WTC11 (cell line): ENCODE measurements around the gene FLCN. TPM values are rescaled to one million over a fixed set of nuclear protein-coding genes. Genes with fewer than 3 reads are reported as not detected.

Experiments used
- ATAC-seq: fragments of 200-7000 bp; cut with Tn5 transposase; 2 replicates; pipeline ENCODE4 v1.10.0; 2021; ENCODE audit warnings: mild to moderate bottlenecking, moderate library complexity
- CTCF ChIA-PET: fragments of 300-600 bp; sonication (Branson Sonifier 250); formaldehyde crosslinking; loops from one replicate; lab custom pipeline; 2021; ENCODE audit warnings: antibody characterized with exemption; lab: Charles Lee
- POLR2A ChIA-PET: fragments of 350-600 bp; sonication (Branson Sonifier 250); formaldehyde crosslinking; loops from one replicate; lab custom pipeline; 2021; ENCODE audit warnings: antibody characterized with exemption; lab: Charles Lee
- DNase-seq: peaks from one replicate; pipeline ENCODE4 v3.0.0; 2021; ENCODE audit warnings: low spot score
- H3K27ac Mint-ChIP-seq: 2 replicates; pipeline ENCODE4 v1.8.0; 2021; ENCODE audit warnings: mixed read lengths
- H3K27me3 Mint-ChIP-seq: 2 replicates; pipeline ENCODE4 v1.8.0; 2021; ENCODE audit warnings: low read depth, mild to moderate bottlenecking, moderate library complexity, mixed read lengths
- H3K36me3 Mint-ChIP-seq: 2 replicates; pipeline ENCODE4 v1.8.0; 2021; ENCODE audit warnings: mixed read lengths
- H3K4me1 Mint-ChIP-seq: 2 replicates; pipeline ENCODE4 v1.8.0; 2022; ENCODE audit warnings: mixed read lengths
- H3K4me3 Mint-ChIP-seq: 2 replicates; pipeline ENCODE4 v1.8.0; 2021; ENCODE audit warnings: mild to moderate bottlenecking, moderate library complexity, mixed read lengths
- H3K9me3 Mint-ChIP-seq: 2 replicates; pipeline ENCODE4 v1.8.0; 2021; ENCODE audit warnings: mixed read lengths
- ATF2 ChIP-seq: sonication (generic); formaldehyde crosslinking; IDR thresholded peaks from 2 replicates; pipeline ENCODE4 v1.8.1; 2022; ENCODE audit warnings: low read depth, missing genetic modification reagents, borderline replicate concordance
- FOXJ3 ChIP-seq: sonication (generic); formaldehyde crosslinking; IDR thresholded peaks from 2 replicates; pipeline ENCODE4 v1.9.0; 2021; ENCODE audit warnings: missing genetic modification reagents, mild to moderate bottlenecking, borderline replicate concordance
- FOXK1 ChIP-seq: sonication (generic); formaldehyde crosslinking; IDR thresholded peaks from 2 replicates; pipeline ENCODE4 v1.8.0; 2022; ENCODE audit warnings: mild to moderate bottlenecking, moderate library complexity, missing genetic modification reagents
- FOXP1 ChIP-seq: sonication (generic); formaldehyde crosslinking; IDR thresholded peaks from 2 replicates; pipeline ENCODE4 v1.8.0; 2022; ENCODE audit warnings: missing genetic modification reagents, mild to moderate bottlenecking, moderate library complexity, borderline replicate concordance
- GABPB1 ChIP-seq: sonication (generic); formaldehyde crosslinking; IDR thresholded peaks from 2 replicates; pipeline ENCODE4 v1.8.1; 2023; ENCODE audit warnings: mild to moderate bottlenecking, missing genetic modification reagents
- NFE2L1 ChIP-seq: sonication (generic); formaldehyde crosslinking; IDR thresholded peaks from 2 replicates; pipeline ENCODE4 v1.8.1; 2023; ENCODE audit warnings: missing genetic modification reagents
- NR1H2 ChIP-seq: sonication (generic); formaldehyde crosslinking; IDR thresholded peaks from 2 replicates; pipeline ENCODE4 v1.9.0; 2021; ENCODE audit warnings: mild to moderate bottlenecking, moderate library complexity, missing genetic modification reagents
- NR2C2 ChIP-seq: sonication (generic); formaldehyde crosslinking; IDR thresholded peaks from 2 replicates; pipeline ENCODE4 v1.8.0; 2022; ENCODE audit warnings: mild to moderate bottlenecking, missing genetic modification reagents
- OVOL2 ChIP-seq: fragments of 250-450 bp; sonication (Bioruptor Pico); IDR thresholded peaks from 2 replicates; pipeline ENCODE4 v1.9.0; 2021; ENCODE audit warnings: mild to moderate bottlenecking, borderline replicate concordance
- TEAD4 ChIP-seq: sonication (generic); formaldehyde crosslinking; IDR thresholded peaks from 2 replicates; pipeline ENCODE4 v1.8.0; 2022; ENCODE audit warnings: mild to moderate bottlenecking, missing genetic modification reagents
- TP53 ChIP-seq: sonication (generic); formaldehyde crosslinking; IDR thresholded peaks from 2 replicates; pipeline ENCODE4 v1.8.1; 2023; ENCODE audit warnings: mild to moderate bottlenecking, missing genetic modification reagents
- USF2 ChIP-seq: sonication (generic); formaldehyde crosslinking; IDR thresholded peaks from 2 replicates; pipeline ENCODE4 v1.8.1; 2023; ENCODE audit warnings: mild to moderate bottlenecking, missing genetic modification reagents, moderate library complexity
- ZNF219 ChIP-seq: sonication (generic); formaldehyde crosslinking; IDR thresholded peaks from 2 replicates; pipeline ENCODE4 v1.8.0; 2023; ENCODE audit warnings: missing genetic modification reagents, mild to moderate bottlenecking, borderline replicate concordance
- ZNF232 ChIP-seq: sonication (generic); formaldehyde crosslinking; IDR thresholded peaks from 2 replicates; pipeline ENCODE4 v1.8.0; 2022; ENCODE audit warnings: mild to moderate bottlenecking, missing genetic modification reagents
- ZNF317 ChIP-seq: sonication (generic); formaldehyde crosslinking; IDR thresholded peaks from 2 replicates; pipeline ENCODE4 v1.8.1; 2023; ENCODE audit warnings: low read depth, mild to moderate bottlenecking, moderate library complexity, missing genetic modification reagents, borderline replicate concordance
- ZNF396 ChIP-seq: fragments of 250-450 bp; sonication (Bioruptor Pico); IDR thresholded peaks from 2 replicates; pipeline ENCODE4 v1.8.0; 2021; ENCODE audit warnings: mild to moderate bottlenecking, moderate library complexity, borderline replicate concordance
- ZNF423 ChIP-seq: fragments of 250-450 bp; sonication (Bioruptor Pico); IDR thresholded peaks from 2 replicates; pipeline ENCODE4 v2.1.2; 2022; ENCODE audit warnings: mild to moderate bottlenecking, moderate library complexity
- ZNF512 ChIP-seq: sonication (generic); formaldehyde crosslinking; IDR thresholded peaks from 2 replicates; pipeline ENCODE4 v1.8.1; 2022; ENCODE audit warnings: missing genetic modification reagents, borderline replicate concordance
- total RNA-seq: library from RNA; stranded (reverse); gene quantifications from 3 replicates; pipeline ENCODE4 v1.2.3, GENCODE V29; 2021
- TF ChIP-seq, protein P1 (sequence below): sonication (generic); formaldehyde crosslinking; IDR thresholded peaks from 2 replicates; pipeline ENCODE4 v1.8.1; 2022; ENCODE audit warnings: low read depth, mild to moderate bottlenecking, moderate library complexity, missing genetic modification reagents, borderline replicate concordance
- TF ChIP-seq, protein P2 (sequence below): fragments of 250-450 bp; sonication (Bioruptor Pico); IDR thresholded peaks from 2 replicates; pipeline ENCODE4 v1.8.0; 2021; ENCODE audit warnings: mild to moderate bottlenecking
- TF ChIP-seq, protein P3 (sequence below): sonication (generic); formaldehyde crosslinking; conservative IDR thresholded peaks from 2 replicates; pipeline ENCODE4 v1.8.1; 2023; ENCODE audit warnings: mild to moderate bottlenecking, low read depth, missing genetic modification reagents, moderate library complexity
- TF ChIP-seq, protein P4 (sequence below): fragments of 250-450 bp; sonication (Bioruptor Pico); IDR thresholded peaks from 2 replicates; pipeline ENCODE4 v2.1.2; 2022; ENCODE audit warnings: mild to moderate bottlenecking, moderate library complexity

FLCN gene
- total RNA-seq, 1 experiment from 2014 or later, result 40.8 TPM

- TF ChIP-seq OVOL2 (CRISPR knock-in tag) (no peak), ZNF232 (CRISPR knock-in tag) (no peak), ZNF423 (CRISPR knock-in tag) (no peak), ZNF396 (CRISPR knock-in tag) (no peak), NFE2L1 (CRISPR knock-in tag) (no peak), USF2 (CRISPR knock-in tag) (no peak), TEAD4 (CRISPR knock-in tag) (no peak), GABPB1 (no peak), NR2C2 (CRISPR knock-in tag) (no peak), TP53 (no peak), FOXP1 (CRISPR knock-in tag) (no peak)
- TF ChIP-seq, protein P1, sequence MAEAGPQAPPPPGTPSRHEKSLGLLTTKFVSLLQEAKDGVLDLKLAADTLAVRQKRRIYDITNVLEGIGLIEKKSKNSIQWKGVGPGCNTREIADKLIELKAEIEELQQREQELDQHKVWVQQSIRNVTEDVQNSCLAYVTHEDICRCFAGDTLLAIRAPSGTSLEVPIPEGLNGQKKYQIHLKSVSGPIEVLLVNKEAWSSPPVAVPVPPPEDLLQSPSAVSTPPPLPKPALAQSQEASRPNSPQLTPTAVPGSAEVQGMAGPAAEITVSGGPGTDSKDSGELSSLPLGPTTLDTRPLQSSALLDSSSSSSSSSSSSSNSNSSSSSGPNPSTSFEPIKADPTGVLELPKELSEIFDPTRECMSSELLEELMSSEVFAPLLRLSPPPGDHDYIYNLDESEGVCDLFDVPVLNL (CRISPR knock-in tag), result no peak
- TF ChIP-seq, all 79 proteins: peak for 0
- DNase-seq (no peak), ATAC-seq (no peak)
- H3K4me1 Mint-ChIP-seq, result peaks cover 7% of the 10 kb centered on the region
- POLR2A ChIA-PET, result no interaction called here
- no peaks in the 10 kb centered on the region for H3K9me3 Mint-ChIP-seq
- CTCF ChIA-PET, result interaction anchor here (0.9 kb wide), 1 partner anchor 28 kb away, joined by 3 read pairs; no protein-coding TSS in a partner anchor
- H3K27ac Mint-ChIP-seq, result 0 out of 2 replicates have a peak overlapping the region, but pooled peaks have one; percentile 10
- peaks cover 7% of the 10 kb centered on the region for H3K36me3 Mint-ChIP-seq
- no peak overlapping the region for H3K4me3 Mint-ChIP-seq
- H3K27me3 Mint-ChIP-seq, result no peaks in the 10 kb centered on the region
Measured at GRCh38 chr17:17241656-17242055, 4.7 kb upstream of the FLCN start.

- POLR2A ChIA-PET, result no interaction called here
- H3K36me3 Mint-ChIP-seq, result no peaks in the 10 kb centered on the region; the same call in 1 of the 2 replicates
- no peaks in the 10 kb centered on the region for H3K9me3 Mint-ChIP-seq
- no peak for ATAC-seq
- H3K4me3 Mint-ChIP-seq, result no peak overlapping the region
- no peaks in the 10 kb centered on the region for H3K27me3 Mint-ChIP-seq
- no peak overlapping the region for H3K27ac Mint-ChIP-seq
- CTCF ChIA-PET, result no interaction called here
- TF ChIP-seq, protein P2, sequence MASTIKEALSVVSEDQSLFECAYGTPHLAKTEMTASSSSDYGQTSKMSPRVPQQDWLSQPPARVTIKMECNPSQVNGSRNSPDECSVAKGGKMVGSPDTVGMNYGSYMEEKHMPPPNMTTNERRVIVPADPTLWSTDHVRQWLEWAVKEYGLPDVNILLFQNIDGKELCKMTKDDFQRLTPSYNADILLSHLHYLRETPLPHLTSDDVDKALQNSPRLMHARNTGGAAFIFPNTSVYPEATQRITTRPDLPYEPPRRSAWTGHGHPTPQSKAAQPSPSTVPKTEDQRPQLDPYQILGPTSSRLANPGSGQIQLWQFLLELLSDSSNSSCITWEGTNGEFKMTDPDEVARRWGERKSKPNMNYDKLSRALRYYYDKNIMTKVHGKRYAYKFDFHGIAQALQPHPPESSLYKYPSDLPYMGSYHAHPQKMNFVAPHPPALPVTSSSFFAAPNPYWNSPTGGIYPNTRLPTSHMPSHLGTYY, result no peak
- TF ChIP-seq ZNF512 (CRISPR knock-in tag) (no peak), FOXK1 (CRISPR knock-in tag) (no peak), ZNF317 (no peak), FOXJ3 (CRISPR knock-in tag) (no peak), NR1H2 (CRISPR knock-in tag) (no peak), ATF2 (CRISPR knock-in tag) (no peak), ZNF219 (CRISPR knock-in tag) (no peak)
- TF ChIP-seq, protein P3, sequence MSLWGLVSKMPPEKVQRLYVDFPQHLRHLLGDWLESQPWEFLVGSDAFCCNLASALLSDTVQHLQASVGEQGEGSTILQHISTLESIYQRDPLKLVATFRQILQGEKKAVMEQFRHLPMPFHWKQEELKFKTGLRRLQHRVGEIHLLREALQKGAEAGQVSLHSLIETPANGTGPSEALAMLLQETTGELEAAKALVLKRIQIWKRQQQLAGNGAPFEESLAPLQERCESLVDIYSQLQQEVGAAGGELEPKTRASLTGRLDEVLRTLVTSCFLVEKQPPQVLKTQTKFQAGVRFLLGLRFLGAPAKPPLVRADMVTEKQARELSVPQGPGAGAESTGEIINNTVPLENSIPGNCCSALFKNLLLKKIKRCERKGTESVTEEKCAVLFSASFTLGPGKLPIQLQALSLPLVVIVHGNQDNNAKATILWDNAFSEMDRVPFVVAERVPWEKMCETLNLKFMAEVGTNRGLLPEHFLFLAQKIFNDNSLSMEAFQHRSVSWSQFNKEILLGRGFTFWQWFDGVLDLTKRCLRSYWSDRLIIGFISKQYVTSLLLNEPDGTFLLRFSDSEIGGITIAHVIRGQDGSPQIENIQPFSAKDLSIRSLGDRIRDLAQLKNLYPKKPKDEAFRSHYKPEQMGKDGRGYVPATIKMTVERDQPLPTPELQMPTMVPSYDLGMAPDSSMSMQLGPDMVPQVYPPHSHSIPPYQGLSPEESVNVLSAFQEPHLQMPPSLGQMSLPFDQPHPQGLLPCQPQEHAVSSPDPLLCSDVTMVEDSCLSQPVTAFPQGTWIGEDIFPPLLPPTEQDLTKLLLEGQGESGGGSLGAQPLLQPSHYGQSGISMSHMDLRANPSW (CRISPR knock-in tag), result no peak
- TF ChIP-seq, protein P4, sequence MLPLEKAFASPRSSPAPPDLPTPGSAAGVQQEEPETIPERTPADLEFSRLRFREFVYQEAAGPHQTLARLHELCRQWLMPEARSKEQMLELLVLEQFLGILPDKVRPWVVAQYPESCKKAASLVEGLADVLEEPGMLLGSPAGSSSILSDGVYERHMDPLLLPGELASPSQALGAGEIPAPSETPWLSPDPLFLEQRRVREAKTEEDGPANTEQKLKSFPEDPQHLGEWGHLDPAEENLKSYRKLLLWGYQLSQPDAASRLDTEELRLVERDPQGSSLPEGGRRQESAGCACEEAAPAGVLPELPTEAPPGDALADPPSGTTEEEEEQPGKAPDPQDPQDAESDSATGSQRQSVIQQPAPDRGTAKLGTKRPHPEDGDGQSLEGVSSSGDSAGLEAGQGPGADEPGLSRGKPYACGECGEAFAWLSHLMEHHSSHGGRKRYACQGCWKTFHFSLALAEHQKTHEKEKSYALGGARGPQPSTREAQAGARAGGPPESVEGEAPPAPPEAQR (CRISPR knock-in tag), result no peak
- peaks cover 21% of the 10 kb centered on the region for H3K4me1 Mint-ChIP-seq
- DNase-seq, result no peak
Measured at GRCh38 chr17:17239832-17240231, 2.9 kb upstream of the FLCN start.
